Right lung (tissue), 5 donors: ENCODE data around the gene IL1RAPL2. TPM values are rescaled to one million over a fixed set of nuclear protein-coding genes. Genes with fewer than 3 reads are reported as not detected.
A peak's percentile ranks its signal among the peaks of the same experiment; 100 is the strongest.
"Not testable (repeated sequence)": the region's sequence is repeated elsewhere in the genome, so short reads cannot be mapped to it uniquely, and the experiment has no call there.

Source experiments
- DNase-seq, 2 donors: peaks; one replicate each; pipeline ENCODE4 v3.0.0-alpha.2; 2013
- polyA plus RNA-seq, 5 donors: library from polyadenylated mRNA; unstranded; fragments of 120-200 nt; gene quantifications; one replicate each; pipeline versions ENCODE4 v1.2.1 to v1.2.3, GENCODE V29; 2013; ENCODE audit warnings: inconsistent platforms in 1 of 5, low replicate concordance in 1 of 5; ENCODE audit not compliant: insufficient read length in 5 of 5, insufficient read depth in 1 of 5

The IL1RAPL2 gene
- polyA plus RNA-seq, 5 donors, result 0.32 to 0.76 (median 0.64) TPM

- DNase-seq, result no peak
Measured at GRCh38 chrX:105150557-105150956, 584.6 kb downstream of the IL1RAPL2 start.

GRCh38 chrX:105167233-105167632 is 601.2 kb downstream of the IL1RAPL2 start:
- no peak for DNase-seq

- no peak for DNase-seq
Measured at GRCh38 chrX:105168577-105168976, 602.6 kb downstream of the IL1RAPL2 start.

- DNase-seq, result no peak
Measured at GRCh38 chrX:105173071-105173470, 607.1 kb downstream of the IL1RAPL2 start.

- DNase-seq, result no peak
Measured at GRCh38 chrX:105179644-105180043, 613.6 kb downstream of the IL1RAPL2 start.

GRCh38 chrX:105189093-105189492 is 623.1 kb downstream of the IL1RAPL2 start:
- DNase-seq, result no peak

- DNase-seq, result peak in 1 of 2 donors; percentile 24
Measured at GRCh38 chrX:105190252-105190853, 624.4 kb downstream of the IL1RAPL2 start.

GRCh38 chrX:105191878-105192277 is 625.9 kb downstream of the IL1RAPL2 start:
- DNase-seq, result no peak

GRCh38 chrX:105209406-105209805 is 643.4 kb downstream of the IL1RAPL2 start:
- DNase-seq, result no peak

- DNase-seq, result no peak
Measured at GRCh38 chrX:105210258-105210657, 644.3 kb downstream of the IL1RAPL2 start.

GRCh38 chrX:105211066-105211575 is 645.1 kb downstream of the IL1RAPL2 start:
- no peak for DNase-seq

- no peak for DNase-seq
Measured at GRCh38 chrX:105219454-105220401, 653.7 kb downstream of the IL1RAPL2 start.

- DNase-seq, result no peak
Measured at GRCh38 chrX:105220636-105221035, 654.6 kb downstream of the IL1RAPL2 start, which contains the start of gene TEX13A. Gene TEX13A, minus strand, starts transcription at chrX:105220694. Its CDS starts 297 bp downstream, at chrX:105220397.

- no peak for DNase-seq
Measured at GRCh38 chrX:105221374-105221773, 655.4 kb downstream of the IL1RAPL2 start.

GRCh38 chrX:105226499-105226898 is 660.5 kb downstream of the IL1RAPL2 start:
- no peak for DNase-seq

GRCh38 chrX:105228602-105229001 is 662.6 kb downstream of the IL1RAPL2 start:
- DNase-seq, result no peak

GRCh38 chrX:105229146-105229545 is 663.1 kb downstream of the IL1RAPL2 start:
- no peak for DNase-seq

GRCh38 chrX:105237407-105237806 is 671.4 kb downstream of the IL1RAPL2 start:
- not testable (repeated sequence) for DNase-seq

- no peak for DNase-seq
Measured at GRCh38 chrX:105241056-105241455, 675.1 kb downstream of the IL1RAPL2 start.

GRCh38 chrX:105260291-105261043 is 694.5 kb downstream of the IL1RAPL2 start:
- DNase-seq, result no peak

- no peak for DNase-seq
Measured at GRCh38 chrX:105263171-105263570, 697.2 kb downstream of the IL1RAPL2 start.

- no peak for DNase-seq
Measured at GRCh38 chrX:105263801-105264200, 697.8 kb downstream of the IL1RAPL2 start.
